ENCODE measurements around the gene MYBPH. TPM values are rescaled to one million over a fixed set of nuclear protein-coding genes. Genes with fewer than 3 reads are reported as not detected.

Gene MYBPH
- total and polyA plus RNA-seq, 2 of the 13 experiments (the other 11 are each of a cell fraction or from before 2014, with no cell fraction given) = not detected

GRCh38 chr1:203177036-203177405, 1.4 kb upstream of the MYBPH start:
- peaks cover 20% of the 10 kb centered on the region for H3K4me1 ChIP-seq (ENCODE audit: insufficient read depth, low read length)
- H3K9ac ChIP-seq (ENCODE audit: insufficient read depth, low read depth, low read length) = no peak overlapping the region
- intact Hi-C loops (cut with micrococcal nuclease; ENCODE audit: unreplicated experiment) (no loop called here), in situ Hi-C loops (cut with HindIII; ENCODE audit: extremely low pct_ligation_motif_present, low pct_unique_long_range_greater_than_20kb) (no loop called here)
- H3K36me3 ChIP-seq (replicated peaks in 1 of 2; ENCODE audit: control insufficient read depth in 1 of 2, insufficient read depth in 2 of 2, low read length in 2 of 2) = no peaks in the 10 kb centered on the region
- no peaks in the 10 kb centered on the region for H3K9me3 ChIP-seq (ENCODE audit: low read length)
- peaks cover 0 to 6% of the 10 kb centered on the region in 2 experiments; a peak in 2 of 5 replicates for H3K27me3 ChIP-seq (ENCODE audit: control insufficient read depth in 1 of 2, insufficient read depth in 2 of 2, low read length in 2 of 2)
- DNase-seq (ENCODE audit: low spot score) = no peak
- no peak for FAIRE-seq
- H3K79me2 ChIP-seq (ENCODE audit: insufficient read depth, low read length) = no peaks in the 10 kb centered on the region
- no peak overlapping the region for H2AFZ ChIP-seq (ENCODE audit: low read length)
- ChIA-PET CTCF (ENCODE audit: low intra/inter-chr PET ratio, low total read pairs) (no interaction called here), POLR2A (no interaction called here)
- H3K4me3 ChIP-seq (replicated peaks in 1 of 3; ENCODE audit: insufficient read depth in 1 of 3, low read depth in 2 of 3, low read length in 3 of 3) = no peak overlapping the region
- TF ChIP-seq ARNT2 (CRISPR knock-in tag; IDR thresholded peaks at IDR 0.05; ENCODE audit: low read depth) (no peak), SRSF9 (IDR thresholded peaks at IDR 0.05; ENCODE audit: borderline replicate concordance, insufficient read depth, low read depth, low read length, poor library complexity, severe bottlenecking) (no peak), ZNF276 (CRISPR knock-in tag; IDR thresholded peaks at IDR 0.05; ENCODE audit: low read depth) (no peak), ZNF256 (CRISPR knock-in tag; conservative IDR thresholded peaks at IDR 0.05) (no peak), ZNF136 (CRISPR knock-in tag; IDR thresholded peaks at IDR 0.05; ENCODE audit: low read depth) (no peak), NFKB2 (CRISPR knock-in tag; IDR thresholded peaks at IDR 0.05; ENCODE audit: borderline replicate concordance) (no peak), ZNF343 (CRISPR knock-in tag; IDR thresholded peaks at IDR 0.05) (no peak), HOMEZ (CRISPR knock-in tag; IDR thresholded peaks at IDR 0.05; ENCODE audit: low read depth) (no peak)
- no TSS peak for BruUV-seq (replicated peaks)
- 0 out of 2 replicates have a peak, but pooled peaks cover 3% of the 10 kb centered on the region for H4K20me1 ChIP-seq (ENCODE audit: insufficient read depth, low read length)
- 58% methylated on average over 6 of the region's 6 CpGs for WGBS (ENCODE audit: low lambda C conversion rate)
- no peak overlapping the region for H3K4me2 ChIP-seq (ENCODE audit: low read depth, low read length)
- no peak overlapping the region for H3K27ac ChIP-seq (ENCODE audit: extremely low read length, insufficient read depth, low read length)
- ATAC-seq = no peak

Data from HepG2 (cell line).